ENCODE measurements around the gene KIAA1671.

DNA sequence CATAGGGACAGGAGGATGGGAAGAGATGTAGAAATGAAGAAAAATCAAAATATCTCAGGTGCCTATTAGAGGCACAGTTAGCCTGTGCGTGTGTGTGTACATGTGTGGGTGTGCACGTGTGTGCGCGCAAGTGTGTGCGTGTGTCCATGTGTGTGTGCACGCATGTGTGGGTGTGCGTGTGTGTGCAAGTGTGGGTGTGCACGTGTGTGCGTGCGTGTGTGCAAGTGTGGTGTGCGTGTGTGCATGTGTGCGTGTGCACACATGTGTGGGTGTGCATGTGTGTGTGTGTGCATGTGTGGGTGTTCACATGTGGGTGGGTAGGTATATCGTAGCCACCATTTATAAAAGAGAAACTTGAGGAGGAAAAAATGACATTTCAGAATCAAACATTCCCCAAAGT lies 276.3 kb downstream of the KIAA1671 start:
- TF ChIP-seq, protein P1, sequence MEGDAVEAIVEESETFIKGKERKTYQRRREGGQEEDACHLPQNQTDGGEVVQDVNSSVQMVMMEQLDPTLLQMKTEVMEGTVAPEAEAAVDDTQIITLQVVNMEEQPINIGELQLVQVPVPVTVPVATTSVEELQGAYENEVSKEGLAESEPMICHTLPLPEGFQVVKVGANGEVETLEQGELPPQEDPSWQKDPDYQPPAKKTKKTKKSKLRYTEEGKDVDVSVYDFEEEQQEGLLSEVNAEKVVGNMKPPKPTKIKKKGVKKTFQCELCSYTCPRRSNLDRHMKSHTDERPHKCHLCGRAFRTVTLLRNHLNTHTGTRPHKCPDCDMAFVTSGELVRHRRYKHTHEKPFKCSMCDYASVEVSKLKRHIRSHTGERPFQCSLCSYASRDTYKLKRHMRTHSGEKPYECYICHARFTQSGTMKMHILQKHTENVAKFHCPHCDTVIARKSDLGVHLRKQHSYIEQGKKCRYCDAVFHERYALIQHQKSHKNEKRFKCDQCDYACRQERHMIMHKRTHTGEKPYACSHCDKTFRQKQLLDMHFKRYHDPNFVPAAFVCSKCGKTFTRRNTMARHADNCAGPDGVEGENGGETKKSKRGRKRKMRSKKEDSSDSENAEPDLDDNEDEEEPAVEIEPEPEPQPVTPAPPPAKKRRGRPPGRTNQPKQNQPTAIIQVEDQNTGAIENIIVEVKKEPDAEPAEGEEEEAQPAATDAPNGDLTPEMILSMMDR (conservative IDR thresholded peaks at IDR 0.05; ENCODE audit: low read depth, low read length): no peak
- TF ChIP-seq POLR2A (IDR thresholded peaks at IDR 0.05; ENCODE audit: low read depth, low read length) (no peak), FOS (IDR thresholded peaks at IDR 0.05; ENCODE audit: low read depth, low read length) (no peak), SMC3 (IDR thresholded peaks at IDR 0.05; ENCODE audit: low read depth, low read length) (no peak), ELK1 (IDR thresholded peaks at IDR 0.05; ENCODE audit: borderline replicate concordance, low read depth, low read length) (no peak), BHLHE40 (IDR thresholded peaks at IDR 0.05; ENCODE audit: low read depth, low read length) (no peak), MXI1 (IDR thresholded peaks at IDR 0.05; ENCODE audit: borderline replicate concordance, low read depth, low read length) (no peak), MAZ (IDR thresholded peaks at IDR 0.05; ENCODE audit: borderline replicate concordance, low read depth, low read length) (no peak), RAD21 (IDR thresholded peaks at IDR 0.05; ENCODE audit: low read length) (no peak), RCOR1 (IDR thresholded peaks at IDR 0.05; ENCODE audit: insufficient replicate concordance, low read length) (no peak)
